ENCODE measurements around the gene GPR55.

DNA sequence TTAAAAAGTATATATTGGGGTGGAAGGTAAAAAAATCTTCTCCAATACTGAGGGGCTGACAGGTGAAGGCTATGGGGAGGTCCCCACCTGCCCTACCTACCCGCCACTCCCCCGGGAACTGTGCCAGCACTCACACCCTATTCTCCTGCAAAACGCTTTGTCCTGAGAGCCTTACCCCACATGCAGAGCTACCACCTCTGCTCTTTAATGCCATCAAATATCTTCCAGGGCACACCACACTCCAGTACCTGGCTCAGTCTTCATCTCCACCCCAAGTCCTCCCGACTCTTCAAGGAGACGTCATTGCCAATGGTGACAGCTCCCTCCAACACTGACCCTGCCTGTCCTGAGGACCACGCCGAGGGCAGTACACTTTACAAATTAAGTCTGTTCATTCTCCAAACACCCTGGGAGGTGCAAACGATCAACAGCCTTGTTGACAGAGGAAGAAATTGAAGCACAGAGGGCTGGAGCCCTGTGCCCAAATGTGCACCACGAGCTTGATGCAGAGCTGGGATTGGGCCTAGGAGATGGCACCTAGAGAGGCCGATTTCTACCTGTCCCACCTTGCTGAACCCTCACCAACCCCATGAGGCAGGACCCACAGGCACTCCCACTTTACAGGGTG lies 6.0 kb upstream of the GPR55 start:
- TF ChIP-seq, protein P1, sequence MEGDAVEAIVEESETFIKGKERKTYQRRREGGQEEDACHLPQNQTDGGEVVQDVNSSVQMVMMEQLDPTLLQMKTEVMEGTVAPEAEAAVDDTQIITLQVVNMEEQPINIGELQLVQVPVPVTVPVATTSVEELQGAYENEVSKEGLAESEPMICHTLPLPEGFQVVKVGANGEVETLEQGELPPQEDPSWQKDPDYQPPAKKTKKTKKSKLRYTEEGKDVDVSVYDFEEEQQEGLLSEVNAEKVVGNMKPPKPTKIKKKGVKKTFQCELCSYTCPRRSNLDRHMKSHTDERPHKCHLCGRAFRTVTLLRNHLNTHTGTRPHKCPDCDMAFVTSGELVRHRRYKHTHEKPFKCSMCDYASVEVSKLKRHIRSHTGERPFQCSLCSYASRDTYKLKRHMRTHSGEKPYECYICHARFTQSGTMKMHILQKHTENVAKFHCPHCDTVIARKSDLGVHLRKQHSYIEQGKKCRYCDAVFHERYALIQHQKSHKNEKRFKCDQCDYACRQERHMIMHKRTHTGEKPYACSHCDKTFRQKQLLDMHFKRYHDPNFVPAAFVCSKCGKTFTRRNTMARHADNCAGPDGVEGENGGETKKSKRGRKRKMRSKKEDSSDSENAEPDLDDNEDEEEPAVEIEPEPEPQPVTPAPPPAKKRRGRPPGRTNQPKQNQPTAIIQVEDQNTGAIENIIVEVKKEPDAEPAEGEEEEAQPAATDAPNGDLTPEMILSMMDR (IDR thresholded peaks at IDR 0.05; ENCODE audit: low read length), result no peak
- no peak for TF ChIP-seq EZH2 (optimal IDR thresholded peaks at IDR 0.05; ENCODE audit: low read depth, low read length)
